ENCODE data around the gene ZFPL1.

Gene ZFPL1

GRCh38 chr11:65119670-65119995 lies 35.6 kb downstream of the ZFPL1 start:
- no peak for ATAC-seq (ENCODE audit: low read depth)
- Mint-ChIP-seq H3K9me3 (no peaks in the 10 kb centered on the region), H3K4me3 (no peak overlapping the region)

GRCh38 chr11:65120831-65121230 lies 36.8 kb downstream of the ZFPL1 start:
- H3K27me3 Mint-ChIP-seq = no peaks in the 10 kb centered on the region
- ATAC-seq (ENCODE audit: low read depth) (no peak), DNase-seq (ENCODE audit: low spot score in 2 of 2) (no peak)
- H3K4me1 Mint-ChIP-seq = peaks cover 19% of the 10 kb centered on the region
- H3K9me3 Mint-ChIP-seq = no peaks in the 10 kb centered on the region
- peak overlapping the region; percentile 98 for H3K4me3 Mint-ChIP-seq
- H3K27ac Mint-ChIP-seq = peak overlapping the region; percentile 100
- H3K36me3 Mint-ChIP-seq = peaks cover 22% of the 10 kb centered on the region

More at GRCh38 chr11:65119670-65119995, 35.6 kb downstream of the ZFPL1 start:
- peaks cover 19% of the 10 kb centered on the region for H3K4me1 Mint-ChIP-seq
- DNase-seq (ENCODE audit: low spot score in 2 of 2) = no peak
- peaks cover 20% of the 10 kb centered on the region for H3K36me3 Mint-ChIP-seq
- no peak overlapping the region for H3K27ac Mint-ChIP-seq
- H3K27me3 Mint-ChIP-seq = no peaks in the 10 kb centered on the region

GRCh38 chr11:65121447-65121864 lies 37.4 kb downstream of the ZFPL1 start:
- DNase-seq (ENCODE audit: low spot score in 2 of 2) = peak in 1 of 2 donors; percentile 23
- peak overlapping the region; percentile 98 for H3K4me3 Mint-ChIP-seq
- no peaks in the 10 kb centered on the region for H3K9me3 Mint-ChIP-seq
- H3K4me1 Mint-ChIP-seq = peaks cover 18% of the 10 kb centered on the region
- peaks cover 24% of the 10 kb centered on the region for H3K36me3 Mint-ChIP-seq
- H3K27me3 Mint-ChIP-seq = no peaks in the 10 kb centered on the region
- H3K27ac Mint-ChIP-seq = peak overlapping the region; percentile 100
- no peak for ATAC-seq (ENCODE audit: low read depth)

GRCh38 chr11:65121865-65122696 lies 38.1 kb downstream of the ZFPL1 start, which contains the start of the genes FAU and MRPL49:
FAU (minus strand) TSS chr11:65122134; CDS start chr11:65121813, 321 bp downstream.
MRPL49 (plus strand) TSS chr11:65122321; CDS start chr11:65122347, 26 bp downstream.
- peaks cover 21% of the 10 kb centered on the region for H3K4me1 Mint-ChIP-seq
- H3K4me3 Mint-ChIP-seq = peak within 1 kb of the TSS; percentile 98
- H3K27me3 Mint-ChIP-seq = no peaks in the 10 kb centered on the region
- ATAC-seq (ENCODE audit: low read depth) (peak; percentile 77), DNase-seq (ENCODE audit: low spot score in 2 of 2) (peak; percentile 90 to 98)
- H3K27ac Mint-ChIP-seq = peak within 1 kb of the TSS; percentile 100
- H3K9me3 Mint-ChIP-seq = no peaks in the 10 kb centered on the region
- H3K36me3 Mint-ChIP-seq = peaks cover 29% of the 10 kb centered on the region

GRCh38 chr11:65124480-65125196 lies 40.6 kb downstream of the ZFPL1 start:
- no peak for ATAC-seq (ENCODE audit: low read depth)
- H3K4me1 Mint-ChIP-seq = peaks cover 22% of the 10 kb centered on the region
- H3K9me3 Mint-ChIP-seq = no peaks in the 10 kb centered on the region
- no peak overlapping the region for H3K4me3 Mint-ChIP-seq
- peaks cover 21% of the 10 kb centered on the region for H3K36me3 Mint-ChIP-seq
- no peak overlapping the region for H3K27ac Mint-ChIP-seq
- DNase-seq (ENCODE audit: low spot score in 2 of 2) = no peak
- H3K27me3 Mint-ChIP-seq = no peaks in the 10 kb centered on the region

- Mint-ChIP-seq H3K27ac (no peak overlapping the region), H3K4me1 (peaks cover 30% of the 10 kb centered on the region), H3K27me3 (no peaks in the 10 kb centered on the region), H3K36me3 (peaks cover 24% of the 10 kb centered on the region), H3K9me3 (no peaks in the 10 kb centered on the region), H3K4me3 (no peak overlapping the region)
- DNase-seq (ENCODE audit: low spot score in 2 of 2) = no peak
- no peak for ATAC-seq (ENCODE audit: low read depth)
Observed at GRCh38 chr11:65125197-65126056, 41.4 kb downstream of the ZFPL1 start.

GRCh38 chr11:65126624-65127274 lies 42.7 kb downstream of the ZFPL1 start:
- H3K27me3 Mint-ChIP-seq = no peaks in the 10 kb centered on the region
- H3K4me1 Mint-ChIP-seq = peaks cover 36% of the 10 kb centered on the region
- ATAC-seq (ENCODE audit: low read depth) = no peak
- H3K36me3 Mint-ChIP-seq = peaks cover 24% of the 10 kb centered on the region
- DNase-seq (ENCODE audit: low spot score in 2 of 2) = no peak
- H3K9me3 Mint-ChIP-seq = no peaks in the 10 kb centered on the region
- H3K27ac Mint-ChIP-seq = no peak overlapping the region
- H3K4me3 Mint-ChIP-seq = no peak overlapping the region

- H3K27me3 Mint-ChIP-seq = no peaks in the 10 kb centered on the region
- H3K9me3 Mint-ChIP-seq = no peaks in the 10 kb centered on the region
- peaks cover 37% of the 10 kb centered on the region for H3K4me1 Mint-ChIP-seq
- H3K4me3 Mint-ChIP-seq = no peak overlapping the region
- H3K36me3 Mint-ChIP-seq = peaks cover 24% of the 10 kb centered on the region
- H3K27ac Mint-ChIP-seq = no peak overlapping the region
- no peak for ATAC-seq (ENCODE audit: low read depth)
- DNase-seq (ENCODE audit: low spot score in 2 of 2) = no peak
Observed at GRCh38 chr11:65127473-65128181, 43.6 kb downstream of the ZFPL1 start.

- Mint-ChIP-seq H3K4me3 (no peak overlapping the region), H3K9me3 (no peaks in the 10 kb centered on the region), H3K4me1 (peaks cover 41% of the 10 kb centered on the region), H3K27me3 (no peaks in the 10 kb centered on the region), H3K36me3 (peaks cover 30% of the 10 kb centered on the region), H3K27ac (no peak overlapping the region)
- DNase-seq (ENCODE audit: low spot score in 2 of 2) (no peak), ATAC-seq (ENCODE audit: low read depth) (no peak)
Observed at GRCh38 chr11:65128182-65129145, 44.4 kb downstream of the ZFPL1 start.

- DNase-seq (ENCODE audit: low spot score in 2 of 2) (peak in 1 of 2 donors; percentile 37), ATAC-seq (ENCODE audit: low read depth) (peak; percentile 6)
- peaks cover 33% of the 10 kb centered on the region for H3K36me3 Mint-ChIP-seq
- no peaks in the 10 kb centered on the region for H3K9me3 Mint-ChIP-seq
- H3K4me3 Mint-ChIP-seq = peak overlapping the region; percentile 100
- no peaks in the 10 kb centered on the region for H3K27me3 Mint-ChIP-seq
- H3K27ac Mint-ChIP-seq = peak overlapping the region; percentile 78
- peaks cover 44% of the 10 kb centered on the region for H3K4me1 Mint-ChIP-seq
Observed at GRCh38 chr11:65129649-65130441, 45.8 kb downstream of the ZFPL1 start.

GRCh38 chr11:65130631-65131416 lies 46.8 kb downstream of the ZFPL1 start:
- Mint-ChIP-seq H3K27ac (peak overlapping the region; percentile 78), H3K36me3 (peaks cover 30% of the 10 kb centered on the region), H3K9me3 (no peaks in the 10 kb centered on the region), H3K4me1 (peaks cover 49% of the 10 kb centered on the region), H3K4me3 (peak overlapping the region; percentile 100), H3K27me3 (no peaks in the 10 kb centered on the region)
- DNase-seq (ENCODE audit: low spot score in 2 of 2) = no peak
- ATAC-seq (ENCODE audit: low read depth) = no peak

Data from memory B cell (primary cell).